SJCRH30 (cell line): ENCODE measurements around the gene CLRN3. TPM values are rescaled to one million over a fixed set of nuclear protein-coding genes. Genes with fewer than 3 reads are reported as not detected.

Source experiments
- DNase-seq, 2 experiments: peaks; one replicate each; pipeline ENCODE4 v3.0.0-alpha.2; 2015 to 2020
- H3K27ac ChIP-seq: fragments of 250-450 bp; sonication (Bioruptor Pico); 2 replicates; pipeline ENCODE4 v1.5.1; 2020; ENCODE audit warnings: mild to moderate bottlenecking, moderate library complexity
- H3K27me3 ChIP-seq: fragments of 250-450 bp; sonication (Bioruptor Pico); 2 replicates; pipeline ENCODE4 v1.5.1; 2020; ENCODE audit warnings: mild to moderate bottlenecking, moderate library complexity
- H3K36me3 ChIP-seq: fragments of 250-450 bp; sonication (Bioruptor Pico); 2 replicates; pipeline ENCODE4 v1.5.1; 2020; ENCODE audit warnings: mild to moderate bottlenecking, moderate library complexity
- H3K4me1 ChIP-seq: fragments of 250-450 bp; sonication (Bioruptor Pico); 2 replicates; pipeline ENCODE4 v1.5.1; 2020; ENCODE audit warnings: mild to moderate bottlenecking, moderate library complexity
- H3K4me3 ChIP-seq: fragments of 250-450 bp; sonication (Bioruptor Pico); 2 replicates; pipeline ENCODE4 v1.5.1; 2020; ENCODE audit warnings: mild to moderate bottlenecking, moderate library complexity
- H3K9me3 ChIP-seq: fragments of 250-450 bp; sonication (Bioruptor Pico); replicated peaks from 2 replicates; pipeline ENCODE4 v1.5.1; 2020; ENCODE audit warnings: mild to moderate bottlenecking, moderate library complexity
- total RNA-seq: library from RNA; depleted of rRNA; stranded (reverse); fragments of >200 nt; shearing (Covaris generic); gene quantifications from 2 replicates; pipeline ENCODE4 v1.2.3, GENCODE V29; 2014

CLRN3 gene
- total RNA-seq, 1 experiment from 2014 or later: not detected

GRCh38 chr10:127909716-127910463, 17.1 kb upstream of the CLRN3 start:
- no peaks in the 10 kb centered on the region for H3K36me3 ChIP-seq
- H3K27me3 ChIP-seq: no peaks in the 10 kb centered on the region
- no peak overlapping the region for H3K4me3 ChIP-seq
- DNase-seq: no peak
- H3K9me3 ChIP-seq: no peaks in the 10 kb centered on the region
- no peaks in the 10 kb centered on the region for H3K4me1 ChIP-seq
- no peak overlapping the region for H3K27ac ChIP-seq

GRCh38 chr10:127908959-127909267, 16.2 kb upstream of the CLRN3 start:
- Histone ChIP-seq H3K27me3 (no peaks in the 10 kb centered on the region), H3K4me3 (no peak overlapping the region), H3K36me3 (no peaks in the 10 kb centered on the region), H3K4me1 (no peaks in the 10 kb centered on the region), H3K27ac (no peak overlapping the region), H3K9me3 (no peaks in the 10 kb centered on the region)
- DNase-seq: no peak

- Histone ChIP-seq H3K27me3 (no peaks in the 10 kb centered on the region), H3K9me3 (no peaks in the 10 kb centered on the region), H3K4me1 (no peaks in the 10 kb centered on the region), H3K36me3 (no peaks in the 10 kb centered on the region), H3K4me3 (no peak overlapping the region), H3K27ac (no peak overlapping the region)
- DNase-seq: no peak
Observed at GRCh38 chr10:127908106-127908958, 15.6 kb upstream of the CLRN3 start.

GRCh38 chr10:127907411-127908105, 14.8 kb upstream of the CLRN3 start:
- H3K4me3 ChIP-seq: no peak overlapping the region

GRCh38 chr10:127906548-127907377, 14.0 kb upstream of the CLRN3 start, which contains the start of gene PTPRE:
Gene PTPRE (plus strand): TSS chr10:127907103. CDS start chr10:128040882, 133,779 bp downstream.
- no peaks in the 10 kb centered on the region for H3K27me3 ChIP-seq
- no peak within 1 kb of the TSS for H3K27ac ChIP-seq
- H3K36me3 ChIP-seq: no peaks in the 10 kb centered on the region
- no peak within 1 kb of the TSS for H3K4me3 ChIP-seq
- no peaks in the 10 kb centered on the region for H3K4me1 ChIP-seq
- H3K9me3 ChIP-seq: no peaks in the 10 kb centered on the region
- no peak for DNase-seq

More at GRCh38 chr10:127907411-127908105, 14.8 kb upstream of the CLRN3 start:
- Histone ChIP-seq H3K9me3 (no peaks in the 10 kb centered on the region), H3K27me3 (no peaks in the 10 kb centered on the region), H3K4me1 (no peaks in the 10 kb centered on the region), H3K36me3 (no peaks in the 10 kb centered on the region), H3K27ac (no peak overlapping the region)
- no peak for DNase-seq

GRCh38 chr10:127905848-127906261, 13.1 kb upstream of the CLRN3 start:
- no peaks in the 10 kb centered on the region for H3K9me3 ChIP-seq
- H3K4me3 ChIP-seq: no peak overlapping the region
- H3K27me3 ChIP-seq: no peaks in the 10 kb centered on the region
- DNase-seq: no peak
- no peak overlapping the region for H3K27ac ChIP-seq
- H3K36me3 ChIP-seq: no peaks in the 10 kb centered on the region
- no peaks in the 10 kb centered on the region for H3K4me1 ChIP-seq

- H3K4me3 ChIP-seq: no peak overlapping the region
- H3K36me3 ChIP-seq: no peaks in the 10 kb centered on the region
- no peak overlapping the region for H3K27ac ChIP-seq
- H3K4me1 ChIP-seq: no peaks in the 10 kb centered on the region
- no peaks in the 10 kb centered on the region for H3K27me3 ChIP-seq
- DNase-seq: no peak
- no peaks in the 10 kb centered on the region for H3K9me3 ChIP-seq
Observed at GRCh38 chr10:127905001-127905847, 12.5 kb upstream of the CLRN3 start.

GRCh38 chr10:127904311-127905000, 11.7 kb upstream of the CLRN3 start:
- H3K4me3 ChIP-seq: no peak overlapping the region
- no peaks in the 10 kb centered on the region for H3K9me3 ChIP-seq
- H3K27me3 ChIP-seq: no peaks in the 10 kb centered on the region
- no peaks in the 10 kb centered on the region for H3K36me3 ChIP-seq
- DNase-seq: no peak
- no peaks in the 10 kb centered on the region for H3K4me1 ChIP-seq
- H3K27ac ChIP-seq: no peak overlapping the region

GRCh38 chr10:127903789-127904188, 11.0 kb upstream of the CLRN3 start:
- Histone ChIP-seq H3K4me3 (no peak overlapping the region), H3K27ac (no peak overlapping the region), H3K36me3 (no peaks in the 10 kb centered on the region), H3K4me1 (no peaks in the 10 kb centered on the region), H3K9me3 (no peaks in the 10 kb centered on the region), H3K27me3 (no peaks in the 10 kb centered on the region)
- DNase-seq: no peak

GRCh38 chr10:127899766-127900387, 7.1 kb upstream of the CLRN3 start:
- H3K4me3 ChIP-seq: no peak overlapping the region
- no peaks in the 10 kb centered on the region for H3K27me3 ChIP-seq
- no peak for DNase-seq
- no peaks in the 10 kb centered on the region for H3K36me3 ChIP-seq
- no peaks in the 10 kb centered on the region for H3K9me3 ChIP-seq
- no peak overlapping the region for H3K27ac ChIP-seq
- no peaks in the 10 kb centered on the region for H3K4me1 ChIP-seq

GRCh38 chr10:127897177-127897576, 4.4 kb upstream of the CLRN3 start:
- no peak for DNase-seq
- Histone ChIP-seq H3K36me3 (no peaks in the 10 kb centered on the region), H3K27ac (no peak overlapping the region), H3K27me3 (no peaks in the 10 kb centered on the region), H3K4me3 (no peak overlapping the region), H3K4me1 (no peaks in the 10 kb centered on the region), H3K9me3 (no peaks in the 10 kb centered on the region)

GRCh38 chr10:127896590-127896989, 3.8 kb upstream of the CLRN3 start:
- H3K4me1 ChIP-seq: no peaks in the 10 kb centered on the region
- H3K9me3 ChIP-seq: no peaks in the 10 kb centered on the region
- H3K4me3 ChIP-seq: no peak overlapping the region
- DNase-seq: no peak
- H3K36me3 ChIP-seq: no peaks in the 10 kb centered on the region
- H3K27ac ChIP-seq: no peak overlapping the region
- H3K27me3 ChIP-seq: no peaks in the 10 kb centered on the region

GRCh38 chr10:127894146-127894545, 1.4 kb upstream of the CLRN3 start:
- Histone ChIP-seq H3K27ac (no peak overlapping the region), H3K36me3 (no peaks in the 10 kb centered on the region), H3K4me3 (no peak overlapping the region), H3K27me3 (no peaks in the 10 kb centered on the region), H3K4me1 (no peaks in the 10 kb centered on the region), H3K9me3 (no peaks in the 10 kb centered on the region)
- DNase-seq: no peak
